ENCODE measurements around the gene SQOR. TPM values are rescaled to one million over a fixed set of nuclear protein-coding genes. Genes with fewer than 3 reads are reported as not detected.
"Not testable (repeated sequence)": the region's sequence is repeated elsewhere in the genome, so short reads cannot be mapped to it uniquely, and the experiment has no call there.

SQOR gene
- polyA plus RNA-seq, 2 of the 4 experiments (the other 2 are of a cell fraction) = 33.8 to 71.7 TPM

- CTCF ChIA-PET = interaction anchor here (1.0 to 2.0 kb wide), 3 partner anchors 10 to 59 kb away, joined by 3 to 5 read pairs (median 3); no protein-coding TSS in a partner anchor
- 25% methylated on average over 2 of the region's 3 CpGs for WGBS (ENCODE audit: missing lambda C conversion rate)
- no peak for TF ChIP-seq ZC3H11A (IDR thresholded peaks at IDR 0.05)
- TF ChIP-seq EHF (CRISPR knock-in tag; IDR thresholded peaks at IDR 0.05) = no peak
- no peak for TF ChIP-seq POLR2AphosphoS2 (conservative IDR thresholded peaks at IDR 0.05; ENCODE audit: low read length)
- TF ChIP-seq HOXB5 (CRISPR knock-in tag; IDR thresholded peaks at IDR 0.05) = no peak
- Histone ChIP-seq H3K4me1 (peaks cover 77% of the 10 kb centered on the region), H3K4me2 (peak overlapping the region; percentile 70), H3K9me3 (no peaks in the 10 kb centered on the region), H3K4me3 (no peak overlapping the region), H3K27ac (peak overlapping the region; percentile 81 to 86)
- ATAC-seq (no peak), FAIRE-seq (no peak), DNase-seq (ENCODE audit: low read depth in 1 of 2, low spot score in 1 of 2) (no peak)
- POLR2A ChIA-PET = interaction anchor here (1.1 kb wide), 1 partner anchor 9 kb away, joined by 4 read pairs; no protein-coding TSS in a partner anchor
These were observed 11.4 kb downstream of the SQOR start for GRCh38 chr15:45646220-45646619.

- FAIRE-seq (no peak), DNase-seq (ENCODE audit: low read depth in 1 of 2, low spot score in 1 of 2) (no peak)
- 88% methylated on average over 6 of the region's 6 CpGs for WGBS (ENCODE audit: missing lambda C conversion rate)
These were observed 13.0 kb downstream of the SQOR start for GRCh38 chr15:45647828-45648227.

GRCh38 chr15:45648521-45649200 lies 13.8 kb downstream of the SQOR start:
- FAIRE-seq (no peak), ATAC-seq (peak; percentile 62), DNase-seq (ENCODE audit: low read depth in 1 of 2, low spot score in 1 of 2) (peak; percentile 24 to 42)
- 51% methylated on average over 4 of the region's 4 CpGs for WGBS (ENCODE audit: missing lambda C conversion rate)
- Histone ChIP-seq H3K4me1 (peaks cover 57% of the 10 kb centered on the region), H3K4me2 (peak overlapping the region; percentile 62), H3K4me3 (no peak overlapping the region), H3K27ac (peak overlapping the region; percentile 52 to 83), H3K9me3 (no peaks in the 10 kb centered on the region)
- TF ChIP-seq CTCF (IDR thresholded peaks at IDR 0.05) (no peak), ZNF302 (CRISPR knock-in tag; IDR thresholded peaks at IDR 0.05) (no peak), FOSL2 (IDR thresholded peaks at IDR 0.05) (peak; percentile 32; the same call in 1 of the 2 replicates), FOSL2 (CRISPR knock-in tag; IDR thresholded peaks at IDR 0.05) (peak; percentile 25; the same call in 1 of the 2 replicates), NR3C1 (IDR thresholded peaks at IDR 0.05) (no peak), FOSB (CRISPR knock-in tag; IDR thresholded peaks at IDR 0.05) (no peak), HOXB13 (CRISPR knock-in tag; IDR thresholded peaks at IDR 0.05; ENCODE audit: low read depth) (no peak), MAFK (IDR thresholded peaks at IDR 0.05; ENCODE audit: partially characterized antibody) (peak; percentile 71), ATOH8 (CRISPR knock-in tag; IDR thresholded peaks at IDR 0.05; ENCODE audit: low read depth) (no peak), FOXS1 (CRISPR knock-in tag; IDR thresholded peaks at IDR 0.05) (no peak), RCOR1 (IDR thresholded peaks at IDR 0.05; ENCODE audit: low read depth, low read length) (no peak), PHF8 (IDR thresholded peaks at IDR 0.05; ENCODE audit: borderline replicate concordance, low read depth) (no peak), USF2 (IDR thresholded peaks at IDR 0.05) (peak; percentile 48)
- ChIA-PET CTCF (interaction anchor here (0.9 to 1.7 kb wide), 3 partner anchors 14 to 56 kb away, joined by 3 to 5 read pairs (median 5); partner anchors contain the start of gene SQOR), POLR2A (interaction anchor here (0.9 kb wide), 1 partner anchor 14 kb away, joined by 4 read pairs; the partner anchor contains the start of gene SQOR)

More at GRCh38 chr15:45647828-45648227, 13.0 kb downstream of the SQOR start:
- peak overlapping the region; percentile 62; the same call in 2 of the 3 replicates for H3K4me2 ChIP-seq
- H3K4me1 ChIP-seq = peaks cover 65% of the 10 kb centered on the region
- ChIA-PET POLR2A (no interaction called here), CTCF (interaction anchor here (2.0 kb wide), 1 partner anchor 58 kb away, joined by 5 read pairs; no protein-coding TSS in a partner anchor)
- H3K4me3 ChIP-seq = no peak overlapping the region
- no peaks in the 10 kb centered on the region for H3K9me3 ChIP-seq
- TF ChIP-seq ZFP36 (IDR thresholded peaks at IDR 0.05; ENCODE audit: borderline replicate concordance, partially characterized antibody) = no peak
- no peak for TF ChIP-seq EHF (CRISPR knock-in tag; IDR thresholded peaks at IDR 0.05)
- no peak for TF ChIP-seq BCL3 (IDR thresholded peaks at IDR 0.05)
- TF ChIP-seq FOSB (CRISPR knock-in tag; IDR thresholded peaks at IDR 0.05) = no peak
- TF ChIP-seq NFE2L2 (conservative IDR thresholded peaks at IDR 0.05; ENCODE audit: low read length) = no peak
- no peak for TF ChIP-seq RCOR1 (IDR thresholded peaks at IDR 0.05; ENCODE audit: low read depth, low read length)
- no peak for TF ChIP-seq ZNF302 (CRISPR knock-in tag; IDR thresholded peaks at IDR 0.05)
- TF ChIP-seq BHLHE40 (IDR thresholded peaks at IDR 0.05; ENCODE audit: low read depth, low read length) = no peak
- no peak for TF ChIP-seq NPAS2 (CRISPR knock-in tag; IDR thresholded peaks at IDR 0.05; ENCODE audit: borderline replicate concordance)
- TF ChIP-seq ZSCAN20 (CRISPR knock-in tag; IDR thresholded peaks at IDR 0.05) = no peak
- no peak for TF ChIP-seq JUN (IDR thresholded peaks at IDR 0.05)
- no peak for ATAC-seq
- H3K27ac ChIP-seq = peak overlapping the region; percentile 81 to 86; a peak in 4 of 6 replicates

GRCh38 chr15:45650007-45650406 lies 15.2 kb downstream of the SQOR start:
- DNase-seq (ENCODE audit: low read depth in 1 of 2, low spot score in 1 of 2); H3K4me2 ChIP-seq; FAIRE-seq; H3K4me3 ChIP-seq; POLR2A ChIA-PET; H3K9me3 ChIP-seq; ATAC-seq: not testable (repeated sequence)
- CTCF ChIA-PET = interaction anchor here (0.7 to 1.7 kb wide), 3 partner anchors 9 to 55 kb away, joined by 3 to 5 read pairs (median 5); no protein-coding TSS in a partner anchor
- H3K4me1 ChIP-seq = peaks cover 45% of the 10 kb centered on the region
- peak overlapping the region in 1 of 2 experiments; percentile 83; a peak in 2 of 6 replicates for H3K27ac ChIP-seq
- 88% methylated on average over 11 of the region's 11 CpGs for WGBS (ENCODE audit: missing lambda C conversion rate)
